Ascending aorta (tissue), 2 donors: Measurements from ENCODE around the gene ENPP7. TPM values are rescaled to one million over a fixed set of nuclear protein-coding genes. Genes with fewer than 3 reads are reported as not detected.

Experiments used
- DNase-seq, 2 donors: peaks; one replicate each; pipeline ENCODE4 v3.0.0-alpha.2; 2019; ENCODE audit warnings: low spot score in 2 of 2
- H3K27ac ChIP-seq, 2 donors: fragments of 200-600 bp; sonication (generic); one replicate each; pipeline ENCODE4 v1.5.1; 2016 to 2017; ENCODE audit warnings: mild to moderate bottlenecking in 1 of 2
- H3K27me3 ChIP-seq: fragments of 200-600 bp; sonication (generic); one replicate; pipeline ENCODE4 v1.5.1; 2017
- H3K36me3 ChIP-seq, 2 donors: fragments of 200-600 bp; sonication (generic); one replicate each; pipeline ENCODE4 v1.5.1; 2016
- H3K4me1 ChIP-seq, 2 donors: fragments of 200-600 bp; sonication (generic); one replicate each; pipeline ENCODE4 v1.5.1; 2016 to 2017; ENCODE audit warnings: mild to moderate bottlenecking in 1 of 2
- H3K4me3 ChIP-seq, 2 donors: fragments of 200-600 bp; sonication (generic); one replicate each; pipeline ENCODE4 v1.5.1; 2016 to 2017; ENCODE audit warnings: mild to moderate bottlenecking in 1 of 2
- H3K9me3 ChIP-seq, 2 donors: fragments of 200-600 bp; sonication (generic); one replicate each; pipeline ENCODE4 v1.5.1; 2016
- intact Hi-C: fragments of 100-400 bp; cut with DNase I; formaldehyde crosslinking; loops from one replicate; pipeline ENCODE4 v1.15.1; 2023
- total RNA-seq: library from RNA; depleted of rRNA; stranded (reverse); fragments of >200 nt; gene quantifications from one replicate; pipeline ENCODE4 v1.1.0, GENCODE V29; 2016
- TF ChIP-seq, protein P1 (sequence below), 3 experiments: fragments of 200-600 bp in 2 of 3; fragments of 450-650 bp in 1 of 3; sonication (generic) in 2 of 3; IDR thresholded peaks; one replicate each; pipeline ENCODE4 v1.5.1; 2016 to 2019; ENCODE audit warnings: antibody characterized with exemption in 3 of 3, mild to moderate bottlenecking in 1 of 3, moderate library complexity in 1 of 3

Gene ENPP7
- total RNA-seq, 1 donor from 2014 or later: 2.2 TPM

DNA sequence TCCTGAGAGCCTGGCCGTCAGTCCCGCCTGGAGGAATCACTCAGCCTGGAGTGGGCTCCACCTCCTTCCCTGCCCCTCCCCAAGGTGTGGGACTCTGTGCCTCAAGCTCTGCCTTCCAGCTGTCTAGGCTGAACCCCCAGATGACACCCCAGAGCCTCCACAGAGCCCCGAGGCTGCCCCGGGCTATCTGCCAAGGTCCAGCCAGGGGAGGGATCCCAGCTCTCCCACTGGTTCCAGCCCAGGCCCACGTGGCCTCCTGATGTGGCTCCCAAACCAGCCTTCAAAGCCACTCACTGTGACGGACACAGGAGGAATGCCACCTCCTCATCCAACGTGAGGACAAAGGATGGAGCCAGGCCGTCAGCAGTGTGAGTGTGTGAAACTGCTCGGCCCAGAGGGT, 45.6 kb upstream of the ENPP7 start:
- no peaks in the 10 kb centered on the region for H3K9me3 ChIP-seq
- no peaks in the 10 kb centered on the region for H3K36me3 ChIP-seq
- no peaks in the 10 kb centered on the region for H3K4me1 ChIP-seq
- TF ChIP-seq, protein P1, sequence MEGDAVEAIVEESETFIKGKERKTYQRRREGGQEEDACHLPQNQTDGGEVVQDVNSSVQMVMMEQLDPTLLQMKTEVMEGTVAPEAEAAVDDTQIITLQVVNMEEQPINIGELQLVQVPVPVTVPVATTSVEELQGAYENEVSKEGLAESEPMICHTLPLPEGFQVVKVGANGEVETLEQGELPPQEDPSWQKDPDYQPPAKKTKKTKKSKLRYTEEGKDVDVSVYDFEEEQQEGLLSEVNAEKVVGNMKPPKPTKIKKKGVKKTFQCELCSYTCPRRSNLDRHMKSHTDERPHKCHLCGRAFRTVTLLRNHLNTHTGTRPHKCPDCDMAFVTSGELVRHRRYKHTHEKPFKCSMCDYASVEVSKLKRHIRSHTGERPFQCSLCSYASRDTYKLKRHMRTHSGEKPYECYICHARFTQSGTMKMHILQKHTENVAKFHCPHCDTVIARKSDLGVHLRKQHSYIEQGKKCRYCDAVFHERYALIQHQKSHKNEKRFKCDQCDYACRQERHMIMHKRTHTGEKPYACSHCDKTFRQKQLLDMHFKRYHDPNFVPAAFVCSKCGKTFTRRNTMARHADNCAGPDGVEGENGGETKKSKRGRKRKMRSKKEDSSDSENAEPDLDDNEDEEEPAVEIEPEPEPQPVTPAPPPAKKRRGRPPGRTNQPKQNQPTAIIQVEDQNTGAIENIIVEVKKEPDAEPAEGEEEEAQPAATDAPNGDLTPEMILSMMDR (IDR thresholded peaks at IDR 0.05): no peak
- intact Hi-C loops: no loop called here
- no peak overlapping the region for H3K4me3 ChIP-seq
- no peak overlapping the region for H3K27ac ChIP-seq
- no peaks in the 10 kb centered on the region for H3K27me3 ChIP-seq
- DNase-seq: no peak

DNA sequence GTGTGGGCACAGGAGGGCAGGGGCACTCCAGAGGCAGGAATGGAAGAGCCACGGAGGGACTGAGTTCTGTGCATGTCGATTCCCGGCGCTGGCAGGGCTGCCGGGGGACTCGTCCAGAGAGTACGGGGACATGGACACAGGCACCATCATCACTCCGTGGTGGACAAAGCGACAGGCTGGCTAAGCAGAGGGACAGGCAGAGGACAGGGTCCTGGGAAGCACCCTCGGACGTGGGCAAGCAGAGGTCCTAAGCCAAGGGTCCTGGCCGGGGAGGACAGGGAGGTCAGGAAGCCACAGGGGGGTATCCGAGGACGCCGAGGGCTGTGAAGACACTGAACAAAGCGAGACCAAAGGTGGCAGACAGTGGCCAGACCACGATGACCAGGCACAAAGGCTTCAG, 44.3 kb upstream of the ENPP7 start:
- Histone ChIP-seq H3K27me3 (no peaks in the 10 kb centered on the region), H3K36me3 (no peaks in the 10 kb centered on the region), H3K9me3 (no peaks in the 10 kb centered on the region), H3K27ac (no peak overlapping the region), H3K4me1 (peaks cover 0 to 3% of the 10 kb centered on the region in 2 donors), H3K4me3 (no peak overlapping the region)
- no peak for DNase-seq
- TF ChIP-seq, protein P1 (IDR thresholded peaks at IDR 0.05): no peak
- intact Hi-C loops: no loop called here

DNA sequence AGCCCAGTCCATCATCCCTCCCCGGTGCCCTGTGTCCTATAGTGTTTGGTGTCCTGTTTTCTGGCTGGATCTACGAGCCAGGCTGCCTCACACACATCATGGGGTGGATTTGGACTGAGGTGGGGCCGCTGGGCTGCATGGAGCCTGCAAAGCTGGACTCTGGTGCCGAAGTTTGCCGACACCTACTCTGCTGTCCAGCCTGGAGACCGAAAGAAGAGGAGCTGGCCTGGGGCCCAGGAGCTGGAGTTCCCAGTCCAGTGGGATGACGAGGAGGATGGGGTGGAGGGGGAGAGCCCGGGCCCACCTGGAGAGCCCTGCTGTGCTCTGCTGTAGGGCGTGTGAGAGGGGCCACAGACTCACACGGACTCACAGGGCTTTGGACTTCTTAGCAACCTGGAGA, 40.3 kb upstream of the ENPP7 start:
- Histone ChIP-seq H3K36me3 (no peaks in the 10 kb centered on the region), H3K9me3 (no peaks in the 10 kb centered on the region), H3K27ac (no peak overlapping the region), H3K27me3 (no peaks in the 10 kb centered on the region), H3K4me3 (no peak overlapping the region), H3K4me1 (peaks cover 0 to 11% of the 10 kb centered on the region in 2 donors)
- intact Hi-C loops: no loop called here
- DNase-seq: no peak
- TF ChIP-seq, protein P1 (IDR thresholded peaks at IDR 0.05): no peak

DNA sequence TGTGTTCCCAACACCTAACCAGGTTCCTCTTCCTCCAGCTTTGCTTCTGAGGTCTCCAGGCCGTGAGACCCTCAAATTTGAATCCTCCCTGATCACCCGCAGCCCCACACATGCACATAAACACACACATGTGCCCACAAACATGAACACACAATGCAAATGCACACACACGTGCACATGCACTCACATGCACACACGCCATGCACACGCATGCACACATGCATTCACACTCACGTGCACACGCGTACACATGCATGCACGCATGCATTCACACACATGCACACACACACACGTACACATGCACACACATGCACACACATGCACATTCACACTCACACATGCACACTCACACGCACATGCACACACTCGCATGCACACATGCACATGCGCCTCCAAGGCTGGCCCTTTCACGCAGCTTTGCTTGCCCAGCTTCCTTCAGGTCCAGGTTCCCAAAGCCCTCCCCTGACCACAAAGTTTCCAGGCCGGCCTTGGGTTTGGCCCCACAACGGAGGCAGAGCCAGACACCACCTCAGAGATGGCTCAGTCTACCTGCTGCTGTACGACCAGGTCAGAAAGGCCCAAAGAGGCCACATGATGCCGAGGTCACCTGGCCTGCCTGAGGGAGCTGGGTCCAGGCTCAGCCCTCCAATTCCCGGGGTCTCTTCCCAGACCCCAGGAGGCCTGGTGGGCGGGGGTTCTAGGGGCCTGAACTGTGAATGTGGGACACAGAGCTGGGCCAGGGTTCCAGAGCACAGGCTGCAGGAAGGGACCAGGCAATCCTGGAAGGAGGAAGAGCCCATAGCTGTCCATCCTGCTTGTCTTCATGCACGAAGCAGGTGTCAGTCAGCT, 39.5 kb upstream of the ENPP7 start:
- H3K36me3 ChIP-seq: no peaks in the 10 kb centered on the region
- DNase-seq: no peak
- H3K9me3 ChIP-seq: no peaks in the 10 kb centered on the region
- intact Hi-C loops: no loop called here
- no peaks in the 10 kb centered on the region for H3K27me3 ChIP-seq
- H3K27ac ChIP-seq: no peak overlapping the region
- H3K4me1 ChIP-seq: peaks cover 0 to 11% of the 10 kb centered on the region in 2 donors
- TF ChIP-seq, protein P1 (IDR thresholded peaks at IDR 0.05): no peak
- no peak overlapping the region for H3K4me3 ChIP-seq

DNA sequence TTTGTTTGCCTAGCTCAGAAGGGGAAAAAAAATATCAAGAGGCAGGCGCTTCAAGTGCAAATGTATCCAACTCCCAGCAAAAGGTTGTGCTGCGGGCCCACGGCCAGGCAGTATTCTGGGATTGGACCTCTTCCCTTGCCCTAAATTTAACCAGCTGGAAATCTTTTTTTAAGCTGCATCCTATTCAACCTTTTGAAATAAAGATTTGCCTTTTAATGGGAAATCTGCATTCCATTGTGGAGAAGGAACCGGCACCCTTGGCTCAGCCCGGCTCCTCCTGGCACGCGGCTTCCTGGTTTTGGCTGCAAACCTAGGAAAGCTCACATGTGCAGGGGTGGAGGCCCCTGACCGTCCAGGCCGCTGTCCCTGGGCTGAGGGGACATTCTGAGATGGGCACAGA, 38.8 kb upstream of the ENPP7 start:
- no peak overlapping the region for H3K27ac ChIP-seq
- no peak for DNase-seq
- intact Hi-C loops: no loop called here

More for the DNA sequence above, 38.8 kb upstream of the ENPP7 start:
- Histone ChIP-seq H3K27me3 (no peaks in the 10 kb centered on the region), H3K36me3 (no peaks in the 10 kb centered on the region), H3K9me3 (no peaks in the 10 kb centered on the region), H3K4me1 (peaks cover 0 to 11% of the 10 kb centered on the region in 2 donors), H3K4me3 (no peak overlapping the region)
- TF ChIP-seq, protein P1 (IDR thresholded peaks at IDR 0.05): no peak
